HuH-7.5 (cell line): ENCODE measurements around the gene VWC2.

Source experiments
- DNase-seq: peaks from one replicate; pipeline ENCODE4 v3.0.0; 2011; ENCODE audit warnings: low spot score

VWC2 gene

GRCh38 chr7:49783446-49783845 lies 10.0 kb downstream of the VWC2 start:
- DNase-seq = no peak

DNA sequence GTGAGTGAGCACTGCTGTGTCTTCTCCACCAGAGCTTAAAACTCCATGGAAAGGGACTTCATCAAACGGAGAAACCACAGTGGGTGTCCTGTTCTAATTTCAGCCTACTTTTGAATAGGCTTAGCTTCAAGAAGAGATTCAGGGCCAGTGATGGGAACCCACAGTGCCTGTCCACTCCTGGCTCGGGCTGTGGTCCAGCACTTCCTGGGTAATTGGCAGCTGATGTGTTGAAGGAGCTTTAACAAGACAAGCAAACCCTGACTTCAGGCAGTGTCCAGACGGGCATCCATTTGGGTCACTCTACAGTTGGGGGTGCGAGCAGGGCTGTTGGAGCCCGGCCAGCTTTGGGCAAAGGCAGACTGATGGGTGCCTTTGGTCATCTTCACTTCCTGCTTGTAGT lies 14.5 kb downstream of the VWC2 start:
- no peak for DNase-seq

DNA sequence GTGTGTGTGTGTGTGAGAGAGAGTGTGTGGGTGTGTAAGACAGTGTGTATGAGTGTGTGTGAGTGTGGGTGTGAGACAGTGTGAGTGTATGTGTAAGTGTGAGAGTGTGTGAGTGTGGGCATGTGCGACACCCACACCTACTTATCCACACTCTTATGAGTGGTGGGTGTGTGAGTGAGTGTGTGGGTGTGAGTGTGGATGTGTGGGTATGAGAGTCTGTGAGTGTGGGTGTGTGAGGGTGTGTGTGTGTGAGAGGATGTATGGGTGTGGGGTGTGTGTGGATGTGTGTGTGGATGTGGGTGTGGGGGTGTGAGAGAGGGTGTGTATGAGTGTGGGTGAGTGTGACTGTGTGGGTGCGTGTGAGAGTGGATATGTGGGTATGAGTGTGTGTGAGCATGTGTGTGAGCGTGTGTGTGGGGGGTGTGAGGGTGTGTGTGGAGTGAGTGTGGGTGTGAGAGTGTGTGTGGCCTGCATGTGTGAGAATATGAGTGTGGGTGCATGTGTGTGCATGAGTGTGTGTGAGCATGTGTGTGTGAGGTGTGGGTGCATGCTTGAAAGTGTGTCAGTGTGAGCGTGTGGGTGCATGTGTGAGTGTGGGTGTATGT lies 15.1 kb downstream of the VWC2 start:
- DNase-seq = no peak

- no peak for DNase-seq
Measured at GRCh38 chr7:49789736-49790135, 16.3 kb downstream of the VWC2 start.

DNA sequence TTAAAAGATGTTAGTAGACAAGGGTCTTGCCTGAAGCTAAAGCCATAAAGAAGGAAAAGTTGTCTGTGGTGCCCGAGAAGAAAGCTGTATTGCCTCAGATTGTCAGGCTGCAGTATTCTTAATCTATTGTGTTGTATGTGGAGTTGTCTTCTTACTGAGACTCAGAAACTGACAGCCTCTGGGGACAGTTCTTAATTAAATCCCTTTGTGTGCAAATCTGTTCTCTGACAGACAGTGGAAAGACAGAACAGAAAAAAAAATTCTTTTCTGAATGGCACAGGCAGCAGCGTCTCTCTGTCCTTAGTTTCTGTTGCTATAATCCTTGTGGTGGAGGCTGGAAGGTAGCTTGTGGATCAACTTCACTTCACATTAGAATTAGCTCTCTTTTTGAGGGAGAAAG lies 16.8 kb downstream of the VWC2 start:
- no peak for DNase-seq

DNA sequence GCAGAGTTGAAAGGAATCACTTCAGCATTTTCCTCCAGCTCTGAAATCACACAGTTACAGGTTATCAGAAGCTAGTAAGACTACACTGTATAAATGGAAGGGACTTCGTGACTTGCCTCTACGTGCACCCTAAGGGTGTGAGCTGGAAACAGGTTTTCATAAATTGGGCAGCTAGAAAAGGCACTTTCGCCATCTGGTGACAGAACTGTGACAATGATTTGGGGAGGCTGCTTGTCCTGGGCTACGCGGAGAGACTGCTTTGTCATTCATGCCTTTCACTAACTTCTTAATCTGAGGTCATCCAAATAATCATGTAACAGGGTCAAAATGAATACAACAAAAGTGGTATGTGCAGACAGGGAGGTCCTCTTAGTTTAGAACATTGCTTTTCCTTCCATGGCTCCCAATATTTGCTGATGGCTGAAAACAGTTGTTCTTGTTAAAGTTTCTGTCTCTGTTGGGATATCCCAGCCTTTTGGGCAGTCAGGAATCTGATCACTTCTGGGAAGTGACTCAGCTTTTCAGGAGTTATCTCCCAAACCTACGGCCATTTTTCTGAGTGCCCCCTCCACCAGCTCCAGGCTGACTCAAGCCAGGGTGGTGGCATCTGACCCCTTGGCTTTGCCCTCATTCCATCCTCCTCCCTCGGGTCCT lies 17.8 kb downstream of the VWC2 start:
- DNase-seq = no peak

GRCh38 chr7:49797987-49798660 lies 24.7 kb downstream of the VWC2 start:
- DNase-seq = no peak

DNA sequence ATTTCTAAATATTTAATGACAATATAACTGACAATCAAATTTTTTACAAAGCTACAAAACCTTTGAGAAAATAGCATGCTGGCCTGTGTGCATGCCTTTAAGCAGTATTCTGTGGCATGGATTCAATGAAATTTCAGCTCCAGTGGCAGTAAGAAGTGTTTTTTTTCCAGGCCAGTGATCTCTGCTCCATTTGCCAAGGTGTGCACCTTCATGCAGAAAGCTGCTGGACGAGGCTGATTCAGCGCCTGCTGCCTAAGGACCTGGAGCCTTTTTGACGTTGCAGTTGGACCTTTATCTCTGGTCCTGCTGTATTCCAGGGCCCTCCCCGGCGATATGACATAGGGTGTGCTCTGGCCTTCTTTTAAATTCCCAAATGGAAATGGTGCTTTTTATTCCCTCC lies 26.6 kb downstream of the VWC2 start:
- no peak for DNase-seq

DNA sequence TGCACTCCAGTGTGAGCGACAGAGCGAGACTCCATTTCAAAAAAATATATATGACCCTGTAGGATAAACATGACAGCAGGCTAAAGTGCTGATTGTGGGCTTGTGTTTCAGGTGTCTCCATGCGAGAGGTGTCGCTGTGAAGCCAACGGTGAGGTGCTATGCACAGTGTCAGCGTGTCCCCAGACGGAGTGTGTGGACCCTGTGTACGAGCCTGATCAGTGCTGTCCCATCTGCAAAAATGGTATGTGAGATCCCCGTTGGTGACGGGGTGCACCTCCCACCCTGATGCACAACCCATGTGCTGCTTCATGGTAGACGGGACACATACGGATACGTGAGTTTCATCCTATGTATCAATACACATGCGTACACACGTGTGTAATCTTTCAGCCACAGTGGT lies 29.2 kb downstream of the VWC2 start:
- DNase-seq = no peak

DNA sequence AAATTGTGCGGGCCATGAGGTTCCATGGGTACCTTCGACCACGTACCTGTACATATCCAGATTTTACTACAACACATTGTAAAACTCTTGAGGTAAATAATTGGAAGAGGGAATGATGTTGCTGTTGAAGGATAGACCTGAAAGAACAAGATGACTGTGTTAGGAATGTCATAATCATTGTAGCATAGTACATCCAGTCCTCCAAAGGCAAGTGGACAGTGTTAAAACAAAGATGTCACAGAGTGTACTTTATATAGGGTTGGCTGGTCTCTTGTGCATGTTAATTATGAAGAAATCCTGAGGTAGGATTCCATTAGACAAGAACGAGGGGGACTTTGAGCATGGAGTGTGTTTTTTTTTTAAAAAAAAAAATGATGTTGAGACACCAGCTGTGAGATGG lies 30.4 kb downstream of the VWC2 start:
- DNase-seq = no peak

- no peak for DNase-seq
Measured at GRCh38 chr7:49805371-49806007, 32.1 kb downstream of the VWC2 start.

DNA sequence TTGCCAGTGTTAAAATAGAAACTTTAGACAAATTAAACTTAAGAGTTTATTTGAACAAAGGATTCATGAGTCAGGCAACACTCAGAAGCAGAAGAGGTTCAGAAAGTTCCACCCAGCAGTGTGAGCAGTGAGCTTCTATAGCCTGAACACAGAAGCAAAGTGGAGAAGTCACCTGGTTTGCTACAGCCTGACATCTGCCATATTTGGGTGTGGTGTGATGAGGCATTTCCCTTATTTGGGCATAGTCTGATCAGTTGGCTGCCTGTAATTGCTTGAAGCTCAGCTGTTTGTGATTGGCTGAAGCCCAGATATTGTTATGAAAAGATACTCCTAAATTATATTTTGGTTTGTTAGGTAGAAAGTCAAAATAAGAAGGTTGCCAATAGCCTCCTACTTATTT lies 39.1 kb downstream of the VWC2 start:
- DNase-seq = no peak

DNA sequence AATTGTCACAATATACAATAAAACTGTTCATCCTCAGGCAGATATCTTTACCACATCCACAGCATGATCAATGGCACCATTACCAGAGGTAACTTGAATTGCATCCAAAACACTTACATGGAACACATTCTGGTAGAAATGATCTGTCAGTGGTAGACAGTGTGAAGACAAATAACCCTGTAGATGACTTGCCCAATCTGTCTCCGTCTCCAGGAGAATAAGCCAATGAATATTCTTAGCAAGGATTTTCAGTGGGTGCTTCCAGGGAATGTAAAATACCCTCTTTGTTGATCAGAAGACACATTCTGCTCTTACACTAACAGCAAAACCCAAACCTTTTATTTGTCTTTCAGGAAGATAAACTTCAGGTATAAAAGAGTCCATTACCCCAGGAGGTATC lies 43.8 kb downstream of the VWC2 start:
- no peak for DNase-seq

GRCh38 chr7:49821181-49821580 lies 47.7 kb downstream of the VWC2 start:
- DNase-seq = no peak

- no peak for DNase-seq
Measured at GRCh38 chr7:49822856-49823255, 49.4 kb downstream of the VWC2 start.

GRCh38 chr7:49823566-49823965 lies 50.1 kb downstream of the VWC2 start:
- DNase-seq = no peak

GRCh38 chr7:49839863-49840645 lies 66.6 kb downstream of the VWC2 start:
- no peak for DNase-seq

- no peak for DNase-seq
Measured at GRCh38 chr7:49840751-49841405, 67.4 kb downstream of the VWC2 start.

DNA sequence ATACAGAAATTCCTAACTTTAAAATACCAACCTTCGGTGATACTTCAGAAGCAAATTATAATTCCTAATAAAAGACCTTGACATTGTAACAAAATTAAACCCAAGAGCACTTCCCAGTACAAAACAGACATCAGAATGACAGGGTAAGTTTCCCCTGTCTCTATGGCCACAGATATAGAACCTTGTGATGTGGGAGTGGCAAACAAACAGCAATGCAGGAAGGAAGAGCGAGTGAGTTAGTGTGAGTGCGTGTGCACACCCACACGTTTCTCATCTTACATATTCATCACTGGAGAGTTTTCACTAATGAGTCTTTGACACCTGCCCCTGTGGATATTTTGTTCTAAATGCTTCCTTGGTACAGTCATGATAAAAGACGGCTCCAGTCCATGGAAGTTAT lies 72.2 kb downstream of the VWC2 start:
- DNase-seq = no peak

DNA sequence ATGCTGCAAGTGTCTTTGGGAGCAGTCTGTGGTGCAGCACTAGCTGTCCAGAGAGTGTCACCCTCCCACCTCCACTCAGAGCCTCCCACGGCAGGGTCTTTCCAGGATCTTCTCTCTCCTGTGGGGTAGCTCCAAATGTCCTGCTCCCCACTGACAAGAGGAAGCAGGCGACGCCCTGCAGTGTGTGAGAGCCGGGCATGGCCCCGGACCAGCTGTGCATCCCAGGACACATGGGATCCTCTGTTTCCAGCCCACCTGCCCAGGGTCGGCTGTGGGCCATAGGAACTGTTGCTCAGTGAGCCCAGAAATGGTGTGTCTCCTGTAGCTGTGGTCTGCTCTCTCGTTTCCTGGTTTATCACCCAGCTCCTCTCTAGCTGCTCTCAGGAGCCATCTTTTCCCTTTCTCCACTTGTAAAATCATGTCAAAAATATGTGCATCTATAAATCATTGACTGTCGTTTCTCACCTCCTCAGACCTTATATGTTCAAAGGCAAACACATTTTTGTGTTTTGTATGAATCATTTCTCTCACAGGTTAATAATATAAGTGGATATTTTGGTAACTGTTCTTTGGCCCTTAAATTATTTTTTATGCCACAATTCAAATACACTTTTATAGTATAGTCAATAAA lies 74.9 kb downstream of the VWC2 start:
- DNase-seq = no peak

DNA sequence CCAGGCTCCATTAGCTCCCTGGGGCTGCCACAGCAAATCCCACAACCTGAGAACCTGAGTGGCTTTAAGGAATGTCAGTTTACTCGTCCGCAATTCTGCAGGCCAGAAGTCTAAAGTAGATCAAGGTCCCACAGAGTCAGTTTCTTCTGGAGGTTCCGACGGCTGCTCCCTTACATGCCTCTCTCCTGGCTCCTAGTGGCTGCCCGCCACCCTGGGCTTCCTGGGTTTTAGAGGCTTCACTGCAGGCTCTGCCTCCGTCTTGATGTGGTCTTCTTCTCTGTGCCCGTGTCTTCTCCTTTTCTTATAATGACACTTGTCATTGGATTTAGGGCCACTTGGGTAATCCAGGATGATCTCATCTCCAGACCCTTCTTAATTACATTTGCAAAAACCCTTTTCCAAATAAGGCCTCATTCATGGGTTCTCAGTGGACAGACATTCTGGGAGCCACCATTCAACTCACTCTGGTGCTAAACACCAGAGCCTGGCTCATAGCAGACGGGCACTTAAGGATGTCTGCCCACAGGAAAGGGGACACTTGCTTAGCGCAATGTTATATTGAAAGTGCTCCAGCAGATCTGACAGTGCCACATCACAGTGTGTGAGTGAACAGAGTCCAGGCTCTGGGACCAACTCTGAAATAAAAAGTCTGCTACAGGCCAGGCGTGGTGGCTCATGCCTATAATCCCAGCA lies 77.6 kb downstream of the VWC2 start:
- DNase-seq = no peak
